HUES64 (cell line): ENCODE measurements around the gene GIT2.

Experiments
- H3K27ac ChIP-seq: 2 replicates; pipeline ENCODE4 v1.7.0; 2013; ENCODE audit warnings: low read depth, low read length, inconsistent platforms
- H3K27me3 ChIP-seq: 2 replicates; pipeline ENCODE4 v1.6.1; 2013; ENCODE audit warnings: mild to moderate bottlenecking, low read length; ENCODE audit not compliant: insufficient read depth
- H3K36me3 ChIP-seq: 2 replicates; pipeline ENCODE4 v1.6.1; 2013; ENCODE audit warnings: mild to moderate bottlenecking, low read length; ENCODE audit not compliant: insufficient read depth
- H3K4me1 ChIP-seq: 2 replicates; pipeline ENCODE4 v1.6.1; 2013; ENCODE audit warnings: mild to moderate bottlenecking, low read length, moderate library complexity; ENCODE audit not compliant: insufficient read depth
- H3K4me3 ChIP-seq: 2 replicates; pipeline ENCODE4 v1.5.1; 2013; ENCODE audit warnings: mild to moderate bottlenecking, low read length, moderate library complexity
- H3K9ac ChIP-seq: 2 replicates; pipeline ENCODE4 v1.6.1; 2013; ENCODE audit warnings: mild to moderate bottlenecking, low read depth, low read length
- H3K9me3 ChIP-seq: 2 replicates; pipeline ENCODE4 v1.6.1; 2013; ENCODE audit warnings: low read depth, low read length; ENCODE audit not compliant: insufficient read depth
- WGBS: fragments of 150-250, 120-280 bp; methylation state at CpG from one replicate; pipeline ENCODE4 v1.1.7; 2013; ENCODE audit warnings: missing lambda C conversion rate; 5-methylcytosine and 5-hydroxymethylcytosine counted together

Gene GIT2

DNA sequence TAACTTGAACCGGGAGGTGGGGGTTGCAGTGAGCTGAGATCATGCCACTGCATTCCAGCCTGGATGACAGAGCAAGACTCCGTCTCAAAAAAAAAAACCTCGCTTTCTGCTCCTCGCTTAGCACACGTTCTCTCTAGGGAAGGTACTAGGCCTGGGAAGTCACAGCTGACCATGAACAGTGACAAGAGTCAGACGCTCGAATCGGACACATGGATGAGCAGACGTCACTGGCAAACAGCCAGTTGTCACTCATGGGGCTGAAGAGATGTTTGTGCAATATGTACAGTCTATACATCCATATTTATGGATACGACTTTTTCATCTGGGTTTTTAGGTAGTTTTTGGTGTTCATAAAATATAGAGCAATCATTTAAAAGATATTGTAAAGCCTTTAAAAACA lies 76.7 kb downstream of the GIT2 start:
- no peak overlapping the region for H3K27ac ChIP-seq
- no peak overlapping the region for H3K4me3 ChIP-seq
- WGBS, result 96% methylated on average over 9 of the region's 10 CpGs
- no peak overlapping the region for H3K9ac ChIP-seq
- H3K4me1 ChIP-seq, result no peaks in the 10 kb centered on the region
- H3K36me3 ChIP-seq, result peaks cover 43% of the 10 kb centered on the region
- H3K9me3 ChIP-seq, result no peaks in the 10 kb centered on the region
- no peaks in the 10 kb centered on the region for H3K27me3 ChIP-seq

DNA sequence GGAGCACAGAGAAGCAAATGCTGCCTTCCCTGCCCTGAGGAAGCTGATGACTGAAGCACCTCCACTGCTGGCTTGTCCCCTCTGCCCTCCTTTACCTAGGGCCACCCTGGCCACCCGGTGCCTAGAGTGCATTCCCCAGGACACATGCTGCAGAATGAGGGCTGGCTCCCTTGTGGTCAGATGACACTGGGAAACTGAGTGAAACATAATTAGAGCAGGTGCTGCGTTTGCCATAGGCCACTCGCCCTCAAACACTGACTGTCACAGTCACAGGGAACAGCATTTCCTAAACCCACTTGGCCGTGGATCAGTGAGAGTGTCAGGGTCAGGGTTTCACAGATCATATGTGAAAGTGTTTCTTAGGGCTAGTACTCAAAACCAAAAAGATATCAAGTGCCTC lies 80.1 kb downstream of the GIT2 start:
- H3K36me3 ChIP-seq, result peaks cover 56% of the 10 kb centered on the region
- H3K4me1 ChIP-seq, result no peaks in the 10 kb centered on the region
- no peak overlapping the region for H3K9ac ChIP-seq
- H3K9me3 ChIP-seq, result no peaks in the 10 kb centered on the region
- 91% methylated on average over 4 of the region's 4 CpGs for WGBS
- no peak overlapping the region for H3K4me3 ChIP-seq
- H3K27ac ChIP-seq, result no peak overlapping the region
- H3K27me3 ChIP-seq, result no peaks in the 10 kb centered on the region

DNA sequence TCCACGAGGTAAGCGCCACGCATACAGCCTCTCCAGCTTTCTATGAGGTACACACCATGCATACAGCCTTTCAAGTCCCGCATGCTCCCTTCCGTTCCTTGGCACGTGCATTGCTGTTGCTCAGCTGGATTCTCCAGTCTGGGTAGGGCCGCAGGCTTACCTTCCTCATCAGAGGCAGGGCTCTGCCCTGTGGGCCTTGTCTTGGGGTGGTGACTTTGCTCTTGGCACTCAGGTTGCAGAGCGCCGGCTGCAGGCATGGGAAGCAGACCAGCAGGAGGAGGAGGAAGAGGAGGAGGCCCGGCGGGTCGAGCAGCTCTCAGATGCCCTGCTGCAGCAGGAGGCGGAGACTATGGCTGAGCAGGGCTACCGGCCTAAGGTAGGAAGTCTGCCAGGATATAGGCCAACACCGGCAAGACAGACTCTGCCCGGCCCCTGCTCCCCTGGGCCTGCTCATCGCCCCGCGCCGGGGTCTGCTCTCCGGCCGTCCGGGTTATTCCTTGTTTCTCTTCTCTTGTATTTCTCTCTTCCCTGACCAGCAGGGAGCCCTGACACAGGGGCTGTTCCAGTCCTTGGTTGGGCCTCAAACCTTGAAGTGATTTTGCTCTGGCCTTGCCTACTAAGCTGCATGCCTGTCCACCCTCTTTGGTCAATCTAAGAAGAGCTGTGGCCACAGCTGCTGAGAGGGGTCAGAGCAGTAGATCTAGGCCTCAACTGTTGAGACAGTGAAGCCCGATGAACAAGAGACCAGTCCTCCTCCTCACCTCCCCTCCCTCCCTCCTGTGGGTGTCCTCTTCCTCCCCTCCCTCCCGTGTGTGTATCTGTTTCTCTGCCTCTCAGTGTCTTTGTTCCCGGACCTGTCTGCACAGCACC lies 80.8 kb downstream of the GIT2 start:
- Histone ChIP-seq H3K9me3 (no peaks in the 10 kb centered on the region), H3K27me3 (no peaks in the 10 kb centered on the region), H3K27ac (no peak overlapping the region), H3K36me3 (peaks cover 56% of the 10 kb centered on the region), H3K9ac (no peak overlapping the region), H3K4me3 (no peak overlapping the region), H3K4me1 (no peaks in the 10 kb centered on the region)
- WGBS, result 93% methylated on average over 26 of the region's 26 CpGs

DNA sequence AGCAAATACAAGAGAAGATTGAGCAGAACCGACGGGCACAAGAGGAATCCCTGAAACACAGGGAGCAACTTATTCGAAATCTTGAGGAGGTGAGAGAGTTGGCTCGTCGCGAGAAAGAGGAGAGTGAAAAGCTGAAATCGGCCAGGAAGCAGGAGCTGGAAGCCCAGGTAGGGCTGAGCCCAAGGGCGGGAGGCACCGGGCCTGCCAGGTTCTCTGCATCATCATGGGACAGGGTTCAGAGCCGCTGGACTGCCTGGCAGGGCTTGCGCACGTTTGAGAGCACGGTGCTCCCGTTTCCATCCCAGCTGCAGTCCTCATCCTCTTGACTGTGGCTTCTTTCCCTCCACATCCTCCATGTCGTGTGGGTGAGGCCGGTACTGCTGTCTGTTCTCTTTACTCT lies 81.7 kb downstream of the GIT2 start:
- no peak overlapping the region for H3K4me3 ChIP-seq
- H3K36me3 ChIP-seq, result peaks cover 55% of the 10 kb centered on the region
- no peaks in the 10 kb centered on the region; the same call in 1 of the 2 replicates for H3K27me3 ChIP-seq
- 95% methylated on average over 16 of the region's 16 CpGs for WGBS
- no peaks in the 10 kb centered on the region for H3K9me3 ChIP-seq
- no peak overlapping the region for H3K27ac ChIP-seq
- no peak overlapping the region for H3K9ac ChIP-seq
- no peaks in the 10 kb centered on the region for H3K4me1 ChIP-seq

DNA sequence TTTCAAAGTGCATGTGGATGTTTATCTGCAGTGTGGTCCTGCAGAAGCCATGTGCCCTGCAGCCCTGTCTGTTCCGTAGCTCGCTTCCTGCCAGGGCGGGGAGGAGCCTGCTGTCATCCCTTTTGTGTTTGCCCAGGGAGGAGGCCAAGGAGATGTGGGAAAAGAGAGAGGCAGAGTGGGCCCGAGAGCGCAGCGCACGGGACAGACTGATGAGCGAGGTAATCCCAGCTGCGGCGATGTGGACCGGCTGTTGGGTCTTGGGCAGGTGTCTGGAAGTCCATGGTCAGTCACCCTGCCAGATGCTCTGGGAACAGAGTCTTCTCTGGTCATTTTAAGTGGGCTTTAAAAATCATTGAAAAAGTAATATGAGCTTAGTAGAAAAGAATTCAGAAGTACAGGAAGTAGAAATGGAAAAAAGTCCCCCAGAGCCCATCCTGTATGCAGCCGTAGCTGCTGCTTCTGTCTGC lies 83.3 kb downstream of the GIT2 start:
- Histone ChIP-seq H3K4me1 (no peaks in the 10 kb centered on the region), H3K4me3 (no peak overlapping the region), H3K36me3 (peaks cover 62% of the 10 kb centered on the region), H3K9ac (no peak overlapping the region), H3K27me3 (no peaks in the 10 kb centered on the region; the same call in 1 of the 2 replicates), H3K27ac (no peak overlapping the region), H3K9me3 (no peaks in the 10 kb centered on the region)
- 92% methylated on average over 12 of the region's 12 CpGs for WGBS

DNA sequence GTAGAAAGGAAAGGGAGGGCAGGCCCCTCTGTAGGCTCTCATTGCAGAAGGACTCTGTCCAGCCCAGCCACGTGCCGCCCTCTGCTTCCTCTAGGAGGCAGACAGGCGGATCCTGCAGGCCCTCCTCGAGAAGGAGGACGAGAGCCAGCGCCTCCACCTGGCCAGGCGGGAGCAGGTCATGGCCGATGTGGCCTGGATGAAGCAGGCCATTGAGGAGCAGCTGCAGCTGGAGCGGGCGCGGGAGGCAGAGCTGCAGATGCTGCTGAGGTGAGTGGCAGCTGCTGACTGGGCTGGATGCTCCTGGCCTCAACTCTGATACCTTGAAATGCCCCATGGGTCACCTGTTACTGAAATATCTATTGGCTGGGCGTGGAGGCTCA lies 85.2 kb downstream of the GIT2 start:
- Histone ChIP-seq H3K9ac (no peak overlapping the region), H3K4me3 (no peak overlapping the region), H3K36me3 (peaks cover 60% of the 10 kb centered on the region), H3K27ac (no peak overlapping the region), H3K4me1 (no peaks in the 10 kb centered on the region), H3K27me3 (peaks cover 14% of the 10 kb centered on the region; the same call in 1 of the 2 replicates), H3K9me3 (no peaks in the 10 kb centered on the region)
- 68% methylated on average over 12 of the region's 12 CpGs for WGBS

DNA sequence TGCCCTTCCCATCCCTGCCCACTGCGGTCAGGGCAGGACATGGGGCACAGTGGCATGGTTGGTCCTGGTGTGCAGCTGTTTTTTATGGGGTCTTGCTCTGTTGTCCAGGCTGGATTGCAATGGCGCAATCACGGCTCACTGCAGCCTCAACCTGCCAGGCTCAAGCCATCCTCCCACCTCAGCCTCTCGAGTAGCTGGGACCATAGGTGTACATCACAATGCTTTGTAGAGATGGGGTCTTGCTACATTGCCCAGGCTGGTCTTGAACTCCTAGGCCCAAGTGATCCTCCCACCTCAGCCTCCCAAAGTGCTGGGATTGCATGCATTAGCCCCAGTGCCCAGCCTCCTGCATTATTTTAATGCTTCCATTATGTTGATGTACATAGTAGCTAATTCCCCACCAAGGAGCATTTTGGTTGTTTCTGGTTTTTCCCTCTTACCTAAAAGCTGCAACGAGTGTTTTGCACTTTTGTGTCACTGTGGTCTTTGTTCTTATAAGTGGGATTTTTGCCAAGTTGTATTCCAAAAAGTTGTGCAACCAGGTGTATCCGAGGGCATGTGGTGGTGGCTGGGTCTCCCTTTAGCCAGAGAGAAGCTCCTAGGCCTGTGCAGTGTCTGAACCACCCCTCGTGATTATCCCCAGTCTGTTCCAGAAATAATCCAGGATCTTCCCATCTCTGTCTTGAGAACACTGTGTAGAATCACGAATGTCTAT lies 85.8 kb downstream of the GIT2 start:
- Histone ChIP-seq H3K27ac (no peak overlapping the region), H3K36me3 (peaks cover 59% of the 10 kb centered on the region), H3K4me1 (no peaks in the 10 kb centered on the region), H3K9me3 (no peaks in the 10 kb centered on the region), H3K27me3 (peaks cover 17% of the 10 kb centered on the region; the same call in 1 of the 2 replicates), H3K9ac (no peak overlapping the region), H3K4me3 (no peak overlapping the region)
- whole genome bisulfite sequencing, result 83% methylated on average over 8 of the region's 8 CpGs

DNA sequence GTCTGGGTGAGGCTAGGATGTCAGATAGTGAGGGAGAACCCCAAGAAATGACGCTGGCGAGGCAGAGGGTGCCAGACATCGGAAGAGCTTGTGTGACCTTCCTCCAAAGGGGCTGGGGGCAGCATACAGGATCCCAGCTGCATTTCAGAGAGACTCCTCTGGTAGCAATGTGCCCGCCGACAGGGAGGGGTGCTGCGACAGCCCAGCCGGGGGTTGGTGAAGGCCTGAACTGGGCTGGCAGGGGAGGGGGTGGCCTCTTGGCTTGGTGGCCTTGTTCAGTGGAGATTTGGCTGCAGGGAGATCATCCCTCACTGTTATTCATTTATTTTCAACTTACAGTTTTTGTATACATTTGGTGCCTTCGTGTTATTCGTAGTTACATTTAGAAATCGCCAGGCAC lies 90.9 kb downstream of the GIT2 start:
- WGBS, result 96% methylated on average over 10 of the region's 10 CpGs
- H3K36me3 ChIP-seq, result peaks cover 61% of the 10 kb centered on the region
- H3K4me1 ChIP-seq, result peaks cover 17% of the 10 kb centered on the region; the same call in 1 of the 2 replicates
- H3K9me3 ChIP-seq, result no peaks in the 10 kb centered on the region
- H3K9ac ChIP-seq, result no peak overlapping the region
- no peak overlapping the region for H3K4me3 ChIP-seq
- H3K27me3 ChIP-seq, result peaks cover 66% of the 10 kb centered on the region
- H3K27ac ChIP-seq, result no peak overlapping the region

DNA sequence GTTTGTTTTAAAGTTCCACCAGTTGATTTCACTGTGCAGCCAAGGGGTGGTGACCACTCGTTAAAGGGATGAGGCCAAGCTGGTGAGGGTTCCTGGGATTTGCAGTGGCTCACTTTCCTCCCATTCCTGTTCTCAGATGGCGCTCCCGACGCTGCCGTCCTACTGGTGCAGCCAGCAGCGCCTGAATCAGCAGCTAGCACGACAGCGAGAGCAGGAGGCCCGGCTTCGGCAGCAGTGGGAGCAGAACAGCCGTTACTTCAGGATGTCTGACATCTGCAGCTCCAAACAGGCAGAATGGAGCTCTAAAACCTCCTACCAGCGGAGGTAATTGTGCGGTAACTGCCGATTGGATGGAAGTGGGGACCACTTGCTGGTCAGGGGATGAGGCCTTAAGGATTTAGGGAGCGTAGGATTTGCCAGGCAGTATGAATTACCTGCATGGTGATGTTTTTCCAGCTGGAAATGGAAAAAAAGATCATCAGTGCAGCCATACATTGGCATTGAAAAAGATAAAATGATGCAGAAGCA lies 93.2 kb downstream of the GIT2 start:
- peaks cover 90% of the 10 kb centered on the region for H3K27me3 ChIP-seq
- no peak overlapping the region for H3K27ac ChIP-seq
- H3K4me1 ChIP-seq, result peaks cover 17% of the 10 kb centered on the region; the same call in 1 of the 2 replicates
- WGBS, result 82% methylated on average over 15 of the region's 15 CpGs
- H3K9me3 ChIP-seq, result no peaks in the 10 kb centered on the region
- H3K36me3 ChIP-seq, result peaks cover 46% of the 10 kb centered on the region
- H3K9ac ChIP-seq, result no peak overlapping the region
- no peak overlapping the region for H3K4me3 ChIP-seq

DNA sequence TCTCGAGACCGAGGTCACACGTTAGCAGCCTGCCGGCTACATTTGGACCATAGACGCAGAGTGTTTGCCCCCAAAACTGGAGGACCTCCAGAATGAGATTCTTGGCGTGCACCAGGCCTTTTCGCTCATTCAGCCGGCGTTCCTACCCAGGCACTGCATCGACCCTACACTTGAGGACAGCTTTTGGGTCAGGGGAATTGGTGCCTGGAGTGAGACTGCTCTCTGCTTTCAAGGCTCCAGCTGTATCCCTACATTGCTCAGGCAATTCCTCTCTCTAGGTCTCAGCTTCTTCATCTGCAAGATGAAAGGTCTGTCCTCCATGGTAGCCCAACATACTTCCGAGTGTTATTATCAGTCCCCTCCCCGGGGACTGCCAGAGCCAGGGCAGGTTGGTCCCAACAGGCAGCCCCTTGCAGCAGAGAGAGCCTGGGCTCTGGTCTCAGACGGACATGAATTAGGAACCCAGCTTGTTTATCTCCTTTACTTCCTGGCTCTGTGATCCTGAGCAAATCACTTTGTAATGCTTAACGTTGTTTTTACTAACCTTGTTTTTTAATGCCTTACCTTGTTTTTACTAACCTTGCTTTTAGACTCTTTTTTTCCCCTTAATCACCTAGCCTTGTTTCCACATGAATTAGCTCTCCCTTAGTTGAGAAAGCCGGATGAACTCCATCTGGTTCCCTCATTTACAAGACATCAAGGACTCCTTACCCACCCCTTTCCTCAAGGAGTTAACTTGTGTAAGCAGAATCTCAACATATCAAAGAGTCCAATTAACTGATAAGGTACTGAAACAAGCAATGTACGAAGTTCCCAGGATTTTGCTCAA lies 95.2 kb downstream of the GIT2 start:
- peak overlapping the region; percentile 1; the same call in 1 of the 2 replicates for H3K27ac ChIP-seq
- peaks cover 17% of the 10 kb centered on the region; the same call in 1 of the 2 replicates for H3K4me1 ChIP-seq
- H3K27me3 ChIP-seq, result peaks cover 95% of the 10 kb centered on the region
- peak overlapping the region; percentile 71 for H3K4me3 ChIP-seq
- under 1% methylated on average over 16 of the region's 16 CpGs for WGBS
- no peaks in the 10 kb centered on the region for H3K9me3 ChIP-seq
- H3K9ac ChIP-seq, result peak overlapping the region; percentile 83
- H3K36me3 ChIP-seq, result peaks cover 28% of the 10 kb centered on the region
